ENCODE data around the gene LSMEM2.
"Not testable (repeated sequence)": the region's sequence is repeated elsewhere in the genome, so short reads cannot be mapped to it uniquely, and the experiment has no call there.

LSMEM2 gene

DNA sequence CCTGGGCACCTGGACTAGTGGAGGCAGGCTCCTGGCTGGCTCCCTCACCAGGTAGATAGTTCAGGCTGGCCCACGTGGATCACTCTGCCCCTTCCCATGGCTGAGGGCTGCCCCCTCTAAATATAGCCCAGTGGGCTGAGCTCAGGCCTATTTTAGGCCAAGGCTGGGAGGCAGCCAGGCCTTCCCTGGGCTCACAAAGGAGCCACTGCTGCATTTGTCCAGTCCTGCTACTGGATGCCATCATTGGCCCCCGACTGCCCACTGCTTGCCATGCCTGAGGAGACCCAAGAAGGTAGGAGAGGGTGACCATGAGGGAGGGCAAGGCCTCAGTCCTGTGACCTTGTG lies at the start of gene LSMEM2:
TSS of gene LSMEM2 (plus strand) at position 208 of the 345 bp plus-strand sequence. CDS start at position 235, 27 bp downstream.
- DNase-seq (ENCODE audit: low read depth, low spot score): no peak

DNA sequence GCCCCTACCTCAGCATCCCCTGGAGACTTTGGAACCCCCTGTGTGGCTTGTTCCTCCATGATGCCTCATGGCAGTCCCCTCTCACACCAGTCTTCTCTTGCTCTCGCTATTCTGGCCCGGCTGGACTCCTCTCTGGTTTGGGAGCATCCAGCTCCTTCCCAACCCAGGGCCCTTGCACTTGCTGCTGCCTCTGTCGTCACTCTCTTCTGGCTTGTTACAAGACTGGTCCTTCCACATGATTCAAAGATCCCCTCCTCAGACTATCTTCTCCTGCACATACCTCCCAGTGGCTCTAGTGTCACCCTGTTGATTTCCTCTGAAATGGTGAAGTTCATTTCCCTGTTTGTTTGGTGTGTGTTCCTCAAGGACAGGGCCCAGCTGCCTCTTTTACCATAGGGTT lies 49.4 kb upstream of the LSMEM2 start:
- DNase-seq (ENCODE audit: low read depth, low spot score): no peak

DNA sequence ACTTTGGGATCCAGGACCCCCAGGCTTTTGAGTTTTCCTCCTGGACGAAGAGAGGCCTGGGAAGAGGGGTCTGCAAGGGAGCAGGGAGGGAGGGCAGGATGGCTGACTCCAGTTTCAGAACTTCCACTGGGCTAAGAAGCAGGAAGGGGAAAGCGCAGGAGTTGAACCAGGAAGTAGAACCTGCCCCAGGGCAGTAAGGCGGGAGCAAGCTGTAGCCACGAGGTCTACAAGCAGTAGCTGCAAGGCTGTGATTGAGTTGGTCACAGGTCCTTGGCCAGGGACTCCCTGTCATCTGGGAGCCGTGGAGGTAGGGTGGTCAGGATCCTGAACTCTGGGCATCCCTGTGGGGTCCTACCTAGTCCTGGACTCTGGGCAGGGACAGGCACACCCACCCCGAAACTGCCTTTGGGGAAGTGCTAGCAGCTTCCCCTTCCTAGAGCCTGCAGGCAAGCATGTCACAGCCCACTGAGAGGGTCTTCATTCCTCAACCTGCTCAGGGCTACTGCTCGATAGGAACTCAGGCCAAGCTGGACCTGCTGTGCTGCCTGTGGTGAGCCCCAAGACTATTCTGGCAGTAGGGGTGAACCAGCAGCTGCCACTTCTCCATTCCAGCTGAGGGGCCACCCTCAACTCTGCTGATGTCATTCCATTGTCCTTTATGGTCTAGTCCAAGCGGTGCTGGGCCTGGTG lies 48.6 kb upstream of the LSMEM2 start:
- DNase-seq (ENCODE audit: low read depth, low spot score): no peak

DNA sequence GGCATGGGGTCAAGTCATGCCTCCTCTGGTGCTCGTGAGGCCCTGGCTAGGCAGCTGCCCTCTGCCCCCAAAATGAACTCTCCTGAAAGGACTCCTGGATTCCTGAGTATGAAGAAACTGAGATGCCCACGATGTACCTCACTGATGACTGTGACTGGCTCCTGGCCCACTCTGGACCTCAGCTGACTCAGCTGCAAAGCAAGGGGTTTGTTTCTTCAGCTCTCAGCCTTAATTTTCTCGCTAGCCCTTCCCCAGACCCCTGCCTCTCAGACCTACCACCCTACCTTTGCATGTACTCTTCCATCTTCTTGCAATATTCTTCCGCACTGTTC lies 48.1 kb upstream of the LSMEM2 start:
- no peak for DNase-seq (ENCODE audit: low read depth, low spot score)

DNA sequence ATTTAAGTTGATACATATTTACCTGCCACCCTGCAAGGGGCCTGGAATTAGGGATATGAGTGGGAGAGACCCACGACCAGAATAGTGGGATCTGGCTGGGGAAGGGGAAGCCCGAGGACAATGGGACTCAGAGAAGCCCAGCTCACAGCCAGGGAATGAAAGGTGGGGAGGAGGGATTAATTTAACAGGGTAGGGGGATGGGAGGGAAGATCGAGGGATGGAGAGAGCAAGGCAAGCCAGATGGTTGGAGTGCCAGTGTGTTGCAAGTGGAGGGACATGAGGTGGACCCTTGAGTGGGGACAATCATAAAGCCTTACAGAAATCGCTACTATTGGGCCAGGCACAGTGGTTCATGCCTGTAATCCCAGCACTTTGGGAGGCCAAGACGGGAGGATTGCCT lies 47.3 kb upstream of the LSMEM2 start:
- no peak for DNase-seq (ENCODE audit: low read depth, low spot score)

DNA sequence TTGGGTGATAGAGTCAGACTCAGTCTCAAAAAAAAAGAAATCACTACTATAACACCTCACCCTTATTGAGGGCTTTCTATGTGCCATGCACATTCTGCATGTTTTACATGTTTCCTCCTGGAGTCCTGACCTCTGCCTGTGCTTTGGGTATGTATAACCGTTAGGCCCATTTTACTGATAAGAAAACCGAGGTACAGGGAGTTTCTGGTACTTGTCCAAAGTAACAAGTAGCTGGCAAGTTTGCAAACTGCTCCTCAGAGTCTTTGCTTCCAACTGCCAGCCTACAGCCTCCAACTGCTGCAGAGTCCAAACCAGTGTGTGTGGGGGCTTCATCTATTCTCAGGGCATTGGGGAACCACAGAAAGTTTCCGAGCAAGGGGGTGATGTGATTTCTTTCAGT lies 46.6 kb upstream of the LSMEM2 start:
- DNase-seq (ENCODE audit: low read depth, low spot score): no peak

DNA sequence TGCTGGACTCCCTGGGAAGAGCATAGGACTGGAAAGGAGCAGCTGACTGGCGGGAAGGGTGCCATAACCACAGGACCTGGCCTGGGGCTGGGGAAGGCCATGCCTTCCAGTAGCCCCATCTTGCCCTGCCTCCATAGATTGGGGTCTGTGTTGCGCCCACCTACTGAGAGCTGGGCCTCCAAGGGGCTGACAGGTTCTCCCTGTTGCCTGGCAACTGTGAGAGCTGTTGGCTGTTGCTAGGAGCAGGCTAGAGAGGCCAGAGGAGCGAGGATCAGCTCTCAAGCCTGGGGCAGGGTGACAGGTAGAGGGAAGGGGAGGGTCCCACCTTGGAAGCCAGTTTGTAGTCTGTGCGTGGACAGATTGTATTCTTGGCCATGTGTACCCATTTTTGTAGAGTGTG lies 45.7 kb upstream of the LSMEM2 start:
- DNase-seq (ENCODE audit: low read depth, low spot score): no peak

DNA sequence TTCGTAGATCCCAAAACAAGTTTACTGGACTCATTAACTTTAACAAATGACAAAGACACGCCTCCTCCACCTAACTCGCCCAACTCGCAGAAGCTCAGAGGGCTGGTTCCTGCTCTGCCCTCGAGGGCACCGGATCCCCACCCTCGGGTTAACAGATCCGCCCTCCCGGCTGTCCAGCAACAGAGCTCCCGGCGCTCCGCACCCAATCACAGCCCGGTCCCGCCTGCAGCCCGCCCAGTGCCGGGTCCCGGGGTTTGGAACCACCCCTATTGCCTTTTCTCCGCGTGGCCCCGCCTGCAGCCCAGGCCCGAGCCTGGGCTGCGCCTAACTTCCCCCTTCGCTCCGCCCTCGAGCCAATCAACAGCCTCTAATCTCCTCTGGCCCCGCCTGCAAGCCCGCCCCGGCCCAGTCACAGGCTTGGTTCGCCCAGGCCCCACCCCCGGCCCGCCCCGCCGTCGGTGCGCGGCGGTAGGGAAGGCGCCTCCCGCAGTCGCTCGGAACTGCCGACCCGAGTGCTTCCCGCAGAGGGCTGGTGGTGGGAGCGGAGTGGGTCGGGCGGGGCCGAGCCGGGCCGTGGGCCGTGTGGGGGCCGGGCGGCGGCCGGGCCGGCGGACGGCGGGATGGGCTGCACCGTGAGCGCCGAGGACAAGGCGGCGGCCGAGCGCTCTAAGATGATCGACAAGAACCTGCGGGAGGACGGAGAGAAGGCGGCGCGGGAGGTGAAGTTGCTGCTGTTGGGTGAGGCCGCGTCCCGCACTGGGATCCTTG lies 43.0 kb upstream of the LSMEM2 start, which contains the start of gene GNAI2:
TSS of gene GNAI2 (plus strand) at position 489 of the 768 bp plus-strand sequence. CDS start at position 621, 132 bp downstream.
- peak; percentile 89 for DNase-seq (ENCODE audit: low read depth, low spot score)

DNA sequence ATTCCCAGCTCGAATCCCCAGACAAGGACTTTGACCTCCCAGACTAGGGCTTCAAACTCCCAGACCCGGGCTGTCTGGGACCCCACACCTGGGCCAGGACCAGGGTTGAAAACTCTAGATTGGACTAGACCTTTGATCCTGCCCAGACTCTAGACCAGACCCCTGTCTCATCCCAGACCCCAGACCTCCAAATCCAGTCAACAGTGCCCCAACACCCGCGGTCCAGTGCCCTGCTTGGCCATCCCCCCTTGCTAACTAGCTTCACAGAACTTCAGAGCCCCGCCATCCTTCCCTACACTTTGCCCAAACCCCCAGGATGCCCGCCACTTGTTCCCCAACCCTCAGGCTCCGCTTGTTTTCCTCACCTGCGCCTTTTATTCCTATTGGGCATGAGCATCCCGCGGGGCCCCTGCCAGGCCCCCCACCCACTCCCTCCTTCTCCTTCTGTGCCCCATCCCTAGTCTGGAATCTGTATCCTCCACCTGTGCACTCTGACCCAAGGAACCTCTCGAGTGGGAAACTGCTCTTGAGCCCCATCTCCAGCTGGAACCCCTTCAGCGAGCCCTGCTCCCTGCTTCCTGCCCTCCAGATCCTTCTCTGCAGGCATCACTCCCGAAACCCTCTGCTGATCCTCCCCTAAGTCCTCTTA lies 42.3 kb upstream of the LSMEM2 start:
- no peak for DNase-seq (ENCODE audit: low read depth, low spot score)

DNA sequence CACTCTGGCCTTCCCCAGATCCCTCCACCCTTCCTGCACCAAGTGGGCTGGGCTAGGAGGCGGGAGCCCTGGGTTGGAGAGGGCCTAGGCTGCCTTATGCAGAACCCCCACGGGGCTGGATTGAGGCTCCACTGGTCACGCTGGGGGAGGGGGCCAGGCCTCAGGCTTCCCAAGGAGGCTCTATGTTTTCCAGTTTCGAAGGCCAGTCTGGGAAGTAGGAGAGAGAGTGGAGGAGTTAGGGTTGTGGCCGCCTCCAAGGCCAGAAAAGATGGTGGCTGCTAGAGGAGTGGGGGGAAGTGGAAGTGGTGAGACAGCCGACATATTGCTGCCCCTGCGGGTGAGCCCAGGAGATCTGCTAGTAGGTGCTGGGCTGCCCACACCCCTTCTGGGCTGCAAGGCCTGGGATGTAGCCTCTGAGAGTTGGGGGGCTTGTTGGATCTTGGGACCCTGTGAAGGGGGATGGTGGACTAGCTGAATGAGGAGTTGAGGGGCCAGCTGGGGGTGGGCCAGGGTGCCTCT lies 41.7 kb upstream of the LSMEM2 start:
- no peak for DNase-seq (ENCODE audit: low read depth, low spot score)

DNA sequence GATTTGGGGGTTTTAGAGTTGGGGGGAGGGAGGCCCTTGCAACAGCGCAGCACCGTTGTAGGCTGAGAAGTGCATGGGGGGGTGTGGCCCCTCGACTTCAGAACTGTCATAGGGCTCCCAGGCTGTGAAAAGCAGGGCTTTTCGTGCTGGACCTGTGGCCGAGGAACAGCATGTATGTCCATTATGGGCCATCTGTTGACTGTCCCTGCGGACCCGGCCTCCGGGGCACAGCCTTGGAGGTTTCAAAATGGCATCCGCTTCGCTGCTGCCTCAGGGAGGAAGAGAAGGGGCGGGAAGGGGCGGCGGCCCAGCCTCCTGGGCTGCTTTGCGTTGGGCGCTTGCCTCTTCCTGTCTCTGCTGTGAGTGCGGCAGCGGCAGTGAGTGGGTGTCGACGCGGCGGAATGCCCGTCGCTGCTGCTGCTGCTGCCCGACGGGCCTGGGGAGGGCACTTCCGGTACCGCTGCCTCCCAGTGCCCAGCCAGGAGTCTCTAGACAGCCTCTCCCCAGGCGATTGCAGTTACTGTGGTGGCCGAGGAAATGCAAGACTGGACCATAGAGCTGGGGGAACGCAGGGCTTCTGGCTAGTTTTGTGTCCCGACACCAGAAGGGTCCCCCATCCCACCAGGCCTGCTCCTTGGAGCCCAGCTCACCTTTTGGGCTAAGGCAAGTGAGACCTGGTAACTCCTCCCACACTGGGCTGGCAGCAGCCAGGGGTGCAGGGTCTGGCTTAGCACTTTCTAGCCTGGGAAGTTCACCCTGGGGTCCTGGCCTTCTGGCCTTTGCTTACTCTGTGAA lies 40.9 kb upstream of the LSMEM2 start:
- no peak for DNase-seq (ENCODE audit: low read depth, low spot score)

DNA sequence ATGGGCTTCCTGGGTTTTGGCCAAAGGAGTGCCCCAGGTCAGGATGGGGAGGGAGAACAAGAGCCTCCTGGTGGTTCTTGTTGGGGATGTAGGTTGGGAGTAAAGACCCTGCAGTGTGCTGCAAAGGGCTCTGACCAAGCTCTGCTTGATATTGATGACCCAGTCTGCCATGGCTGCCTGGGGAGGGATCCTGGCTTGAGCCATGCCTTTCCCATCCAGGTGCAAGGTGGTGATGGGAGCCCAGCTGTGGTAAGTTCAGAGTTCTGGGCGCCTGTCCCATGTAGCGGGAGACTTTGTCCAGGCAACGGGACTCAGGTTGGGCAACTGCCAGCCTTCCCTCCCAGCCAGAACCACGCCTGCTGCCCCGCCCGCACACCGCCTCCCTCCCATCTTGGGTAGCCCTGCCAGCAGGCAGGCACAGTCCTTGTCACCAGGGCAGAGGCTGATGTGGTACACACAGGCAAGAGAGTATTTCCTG lies 40.3 kb upstream of the LSMEM2 start:
- no peak for DNase-seq (ENCODE audit: low read depth, low spot score)

DNA sequence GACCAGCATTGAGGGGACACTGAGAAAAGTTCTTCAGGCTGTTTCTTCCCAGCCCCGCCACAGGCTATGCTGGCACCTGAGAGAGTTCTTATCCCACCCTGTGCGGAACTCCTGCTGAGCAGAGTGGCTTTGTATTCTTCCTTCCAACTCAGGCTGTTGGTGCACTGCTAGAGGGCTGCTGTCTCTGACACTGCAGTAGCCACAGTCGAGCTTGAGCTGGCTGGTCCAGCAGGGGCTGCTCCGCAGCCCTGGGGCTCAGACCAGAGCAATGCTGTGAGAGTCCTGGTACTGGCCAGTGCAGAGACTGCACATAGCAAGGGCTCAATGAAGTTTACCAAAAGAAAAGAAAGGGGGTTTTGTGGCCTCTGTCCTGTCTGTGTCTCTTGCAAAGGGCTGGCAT lies 39.2 kb upstream of the LSMEM2 start:
- no peak for DNase-seq (ENCODE audit: low read depth, low spot score)

DNA sequence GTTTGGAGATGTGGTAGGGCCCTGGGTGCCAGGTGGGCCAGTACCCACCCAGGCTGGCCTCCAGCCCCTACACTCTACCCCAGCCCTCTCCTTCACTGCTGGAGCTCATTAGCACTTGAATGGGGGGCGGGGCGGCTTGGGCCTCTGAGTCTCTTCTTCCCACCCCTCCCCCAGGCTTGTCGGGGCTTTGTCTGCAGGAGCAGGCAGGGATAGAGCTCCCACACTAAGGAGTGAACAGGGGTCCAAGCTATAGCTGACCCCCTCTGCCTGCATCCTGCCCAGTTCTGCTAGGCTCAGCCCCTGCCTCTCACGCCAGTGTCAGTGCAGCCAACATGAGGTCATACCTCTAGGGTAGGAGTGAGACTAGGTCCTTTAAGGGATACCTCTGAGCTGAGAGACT lies 37.7 kb upstream of the LSMEM2 start:
- DNase-seq (ENCODE audit: low read depth, low spot score): no peak

DNA sequence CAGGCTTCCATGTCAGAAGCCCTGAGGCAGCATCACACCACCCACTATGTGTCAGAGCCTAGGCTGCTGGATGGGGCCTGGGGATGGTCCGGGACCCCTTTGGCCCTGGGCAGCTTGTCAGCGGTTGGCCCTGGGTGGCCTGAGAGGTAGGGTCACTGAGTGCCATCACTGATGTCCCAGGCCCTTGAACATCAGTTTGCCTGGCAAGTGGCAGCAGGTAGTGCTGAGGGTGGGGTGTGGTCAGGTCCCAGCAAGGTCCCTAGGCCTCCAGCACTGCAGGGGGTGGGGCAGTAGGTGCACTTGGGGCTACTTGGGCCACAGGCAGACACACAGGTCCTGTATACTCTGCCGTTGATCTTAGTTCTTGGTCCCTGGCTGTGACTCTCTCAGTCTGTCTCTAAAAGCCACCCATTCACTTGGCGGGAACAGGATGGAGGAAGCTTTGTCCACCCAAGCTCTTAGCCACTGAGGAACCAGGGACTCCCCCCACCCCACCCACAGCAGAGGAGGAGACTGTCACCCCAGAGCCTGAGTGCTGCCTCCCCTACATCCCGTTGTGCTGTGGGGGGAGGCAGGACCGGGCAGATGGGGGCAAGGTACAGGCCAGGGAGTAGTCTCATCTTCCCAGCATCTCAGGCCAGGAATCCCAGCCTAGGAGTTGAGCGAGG lies 37.0 kb upstream of the LSMEM2 start:
- no peak for DNase-seq (ENCODE audit: low read depth, low spot score)

DNA sequence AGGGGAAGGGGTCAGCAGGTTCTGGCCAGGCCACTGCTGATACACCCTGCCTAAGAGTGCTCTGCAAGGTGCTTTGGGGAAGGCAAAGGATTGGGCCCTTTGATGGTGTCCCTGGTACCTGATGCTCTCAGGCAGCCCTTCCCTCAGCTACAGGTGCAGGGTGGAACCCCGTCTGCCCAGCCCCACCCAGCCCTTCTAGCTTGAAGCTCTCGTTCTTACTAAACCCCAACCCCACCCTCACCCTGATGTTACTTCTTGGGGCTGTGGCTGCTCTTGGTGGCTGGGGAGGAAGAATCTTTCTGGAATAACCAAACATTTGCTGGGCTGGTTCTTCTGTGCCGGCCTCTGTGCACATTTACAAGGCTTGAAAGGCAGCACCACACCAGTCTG lies 36.5 kb upstream of the LSMEM2 start:
- no peak for DNase-seq (ENCODE audit: low read depth, low spot score)

DNA sequence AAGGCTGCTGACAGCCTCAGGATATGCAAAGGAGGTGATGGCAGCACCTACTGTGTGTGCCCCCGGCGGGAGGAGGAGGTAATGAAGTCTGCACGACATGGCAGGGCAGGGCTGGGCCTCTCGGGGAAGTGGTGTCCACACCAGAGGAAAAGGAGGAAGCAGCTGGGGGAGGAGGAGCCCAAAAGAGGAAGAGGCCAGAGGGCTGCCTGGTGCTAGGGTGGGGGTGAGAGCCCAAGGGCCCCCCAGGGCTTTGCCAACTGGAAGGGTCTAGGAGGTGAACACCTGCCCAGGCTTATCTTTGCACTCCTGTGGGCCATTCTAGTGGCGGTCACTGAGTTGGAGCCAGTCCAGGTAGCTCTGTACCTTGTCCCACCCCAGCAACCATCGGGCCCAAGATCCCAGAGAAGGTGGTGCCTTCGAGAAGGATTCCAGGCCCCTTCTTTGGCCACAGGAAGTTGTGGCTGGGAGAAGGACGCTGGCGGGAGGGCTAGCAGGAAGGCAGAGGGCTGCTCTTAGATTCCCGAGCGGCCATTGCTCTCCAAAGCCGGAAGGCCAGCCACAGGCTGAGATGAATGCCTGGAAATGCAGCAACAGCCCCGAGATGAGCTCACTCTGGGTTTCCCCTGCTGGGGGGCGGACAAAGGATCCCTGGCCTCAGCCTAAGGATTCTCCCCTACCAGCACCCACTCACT lies 35.9 kb upstream of the LSMEM2 start:
- no peak for DNase-seq (ENCODE audit: low read depth, low spot score)

DNA sequence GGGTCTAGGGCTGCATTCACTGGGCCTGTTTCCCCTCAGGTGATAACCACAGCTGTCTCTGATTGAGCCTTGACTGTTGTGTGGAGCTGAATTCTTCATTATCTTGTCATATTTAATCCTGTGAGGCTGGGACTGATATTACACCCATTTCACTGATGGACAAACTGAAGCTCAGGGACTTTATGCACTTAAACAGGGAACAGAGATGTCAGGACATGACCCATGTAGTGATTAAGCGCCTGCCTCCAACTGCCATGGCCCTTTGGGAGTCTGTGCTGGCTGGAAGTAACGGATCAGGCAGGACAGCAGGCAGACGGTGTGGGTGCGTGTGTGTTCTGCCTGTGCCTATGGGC lies 35.4 kb upstream of the LSMEM2 start:
- DNase-seq (ENCODE audit: low read depth, low spot score): no peak

DNA sequence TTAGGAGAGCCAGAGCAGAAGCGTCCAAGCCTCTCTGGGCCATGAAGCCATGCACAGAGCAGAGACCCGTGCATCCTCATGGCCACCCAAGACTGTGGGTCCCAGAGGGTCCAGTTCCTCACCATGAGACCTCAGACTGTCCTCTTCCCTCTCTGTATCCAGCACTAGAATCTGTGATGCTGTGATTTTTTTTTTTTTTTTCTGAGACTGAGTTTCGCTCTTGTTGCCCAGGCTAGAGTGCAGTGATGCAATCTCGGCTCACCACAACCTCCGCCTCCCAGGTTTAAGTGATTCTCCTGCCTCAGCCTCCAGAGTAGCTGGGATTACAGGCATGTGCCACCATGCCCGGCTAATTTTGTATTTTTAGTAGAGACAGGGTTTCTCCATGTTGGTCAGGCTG lies 34.1 kb upstream of the LSMEM2 start:
- DNase-seq (ENCODE audit: low read depth, low spot score): not testable (repeated sequence)

DNA sequence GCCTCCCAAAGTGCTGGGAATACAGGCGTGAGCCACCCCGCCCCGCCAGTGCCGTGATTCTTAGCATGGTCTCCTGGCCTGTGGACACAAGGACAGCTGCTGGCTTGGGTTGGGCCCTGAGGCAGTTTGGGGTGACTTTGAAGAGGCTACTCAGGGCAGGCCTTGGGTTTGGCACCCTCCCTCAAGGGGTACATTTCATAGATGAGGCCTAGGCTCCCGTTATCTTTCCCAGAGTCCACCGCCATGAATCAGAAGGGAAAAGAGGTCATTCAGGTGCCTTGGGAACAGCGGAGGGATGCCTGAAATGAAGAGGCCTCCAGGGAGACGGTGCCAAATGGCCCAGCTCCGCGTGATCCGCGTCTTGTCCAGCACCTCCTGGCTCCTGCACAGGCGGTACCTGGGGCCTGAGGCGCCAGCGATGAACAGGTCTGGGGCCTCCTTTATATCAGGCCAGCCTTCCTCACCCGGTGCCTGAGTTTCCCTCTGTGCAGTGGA lies 33.6 kb upstream of the LSMEM2 start:
- DNase-seq (ENCODE audit: low read depth, low spot score): no peak
